Islet precursor cell (in vitro differentiated cells): Measurements from ENCODE around the gene CCNB1.
"Not testable (repeated sequence)": the region's sequence is repeated elsewhere in the genome, so short reads cannot be mapped to it uniquely, and the experiment has no call there.

Experiments used
- DNase-seq: peaks from one replicate; pipeline ENCODE4 v3.0.0-alpha.2; 2018

CCNB1 gene

GRCh38 chr5:69166686-69167492, at the start of gene CCNB1:
CCNB1 (plus strand) TSS chr5:69167150; CDS start chr5:69167263, 113 bp downstream.
- DNase-seq = peak; percentile 99

DNA sequence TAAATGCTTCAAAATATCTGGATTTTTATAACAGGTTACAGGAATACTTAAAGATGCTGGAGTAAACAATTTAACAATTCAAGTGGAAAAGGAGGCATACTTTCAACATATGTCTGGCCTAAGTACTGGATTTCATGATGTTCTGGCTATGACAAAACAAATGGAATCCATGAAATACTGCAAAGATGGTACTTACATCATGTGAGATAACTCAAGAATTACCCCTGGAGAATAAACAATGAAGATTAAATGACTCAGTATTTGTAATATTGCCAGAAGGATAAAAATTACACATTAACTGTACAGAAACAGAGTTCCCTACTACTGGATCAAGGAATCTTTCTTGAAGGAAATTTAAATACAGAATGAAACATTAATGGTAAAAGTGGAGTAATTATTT, 37.5 kb upstream of the CCNB1 start:
- no peak for DNase-seq

GRCh38 chr5:69130241-69130640, 36.7 kb upstream of the CCNB1 start:
- DNase-seq = no peak

DNA sequence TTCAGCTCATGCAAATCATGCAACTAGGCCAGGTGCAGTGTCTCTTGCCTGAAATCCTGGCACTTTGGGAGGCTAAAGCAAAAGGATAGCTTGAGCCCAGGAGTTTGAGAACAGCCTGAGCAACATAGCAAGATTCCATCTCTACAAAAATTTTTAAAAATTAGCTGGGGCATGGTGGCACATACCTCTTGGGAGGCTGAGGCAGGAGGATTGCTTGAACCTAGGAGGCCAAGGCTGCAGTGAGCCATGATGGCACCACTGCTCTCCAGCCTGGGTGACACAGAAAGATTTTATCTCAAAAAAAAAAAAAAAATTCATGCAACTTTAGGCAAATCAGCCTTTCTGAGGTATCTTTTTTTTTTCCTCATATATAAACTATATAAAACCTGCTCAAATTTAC, 35.6 kb upstream of the CCNB1 start:
- DNase-seq = no peak

DNA sequence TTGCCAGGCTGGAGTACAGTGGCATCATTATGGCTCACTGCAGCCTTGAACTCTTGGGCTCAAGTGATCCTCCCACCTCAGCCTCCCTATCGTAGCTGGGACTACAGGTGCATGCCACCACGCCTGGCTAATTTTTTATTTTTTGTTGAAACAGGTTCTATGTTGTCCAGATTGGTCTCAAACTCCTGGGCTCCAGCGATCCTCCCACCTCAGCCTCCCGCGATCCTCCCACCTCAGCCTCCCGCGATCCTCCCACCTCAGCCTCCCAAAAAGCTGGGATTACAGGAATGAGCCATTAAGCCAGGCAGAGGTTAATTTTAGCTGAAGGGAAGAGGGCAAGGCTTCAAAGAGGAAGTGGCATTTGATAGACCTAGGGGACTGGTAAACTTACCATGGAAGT, 32.8 kb upstream of the CCNB1 start:
- DNase-seq = no peak

GRCh38 chr5:69136293-69136692, 30.7 kb upstream of the CCNB1 start:
- DNase-seq = no peak

DNA sequence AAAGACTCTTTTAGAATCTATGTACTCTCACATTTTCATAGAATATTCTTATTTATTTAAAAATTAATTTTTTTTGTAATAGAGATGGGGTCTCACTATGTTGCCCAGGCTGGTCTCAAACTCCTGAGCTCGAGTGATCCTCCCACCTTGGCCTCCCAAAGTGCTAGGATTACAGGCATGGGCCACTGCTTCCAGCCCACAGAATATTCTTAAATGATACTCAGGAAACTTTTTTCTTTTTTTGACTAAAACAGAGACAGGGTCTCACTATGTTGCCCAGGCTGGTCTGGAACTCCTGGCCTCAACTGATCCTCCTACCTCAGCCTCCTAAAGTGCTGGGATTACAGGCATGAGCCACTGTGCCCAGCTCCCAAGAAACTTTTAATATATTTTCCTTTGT, 29.7 kb upstream of the CCNB1 start:
- DNase-seq = not testable (repeated sequence)

GRCh38 chr5:69137807-69138206, 29.1 kb upstream of the CCNB1 start:
- no peak for DNase-seq

- no peak for DNase-seq
Measured at GRCh38 chr5:69138766-69139165, 28.2 kb upstream of the CCNB1 start.

GRCh38 chr5:69140239-69140638, 26.7 kb upstream of the CCNB1 start:
- DNase-seq = not testable (repeated sequence)

DNA sequence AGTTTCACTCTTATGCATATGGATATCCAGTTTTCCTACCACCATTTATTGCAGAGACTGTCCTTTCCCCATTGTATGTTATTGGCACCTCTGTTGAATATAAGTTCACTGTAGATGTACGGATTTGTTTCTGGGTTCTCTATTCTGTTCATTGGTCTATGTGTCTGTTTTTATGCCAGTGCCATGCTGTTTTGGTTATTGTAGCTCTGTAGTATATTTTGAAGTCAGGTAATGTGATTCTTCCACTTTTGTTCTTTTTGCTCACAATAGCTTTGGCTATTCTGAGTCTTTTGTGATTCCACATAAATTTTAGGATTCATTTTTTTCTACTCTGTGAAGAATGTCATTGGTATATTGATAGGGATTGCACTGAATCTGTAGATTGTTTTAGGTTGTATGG, 26.1 kb upstream of the CCNB1 start:
- no peak for DNase-seq

DNA sequence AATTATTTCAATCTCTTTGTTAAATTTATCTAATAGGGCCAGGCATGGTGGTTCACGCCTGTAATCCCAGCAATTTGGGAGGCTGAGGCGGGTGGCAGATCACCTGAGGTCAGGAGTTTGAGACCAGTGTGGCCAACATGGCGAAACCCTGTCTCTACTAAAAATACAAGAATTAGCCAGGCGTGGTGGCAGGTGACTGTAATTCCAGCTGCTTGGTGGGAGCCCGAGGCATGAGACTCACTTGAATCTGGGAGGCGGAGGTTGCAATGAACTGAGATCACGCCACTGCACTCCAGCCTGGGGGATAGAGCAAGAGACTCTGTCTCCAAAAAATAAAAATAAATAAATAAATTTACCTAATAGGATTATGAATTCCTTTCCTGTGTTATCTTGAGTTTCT, 18.4 kb upstream of the CCNB1 start:
- DNase-seq = not testable (repeated sequence)

DNA sequence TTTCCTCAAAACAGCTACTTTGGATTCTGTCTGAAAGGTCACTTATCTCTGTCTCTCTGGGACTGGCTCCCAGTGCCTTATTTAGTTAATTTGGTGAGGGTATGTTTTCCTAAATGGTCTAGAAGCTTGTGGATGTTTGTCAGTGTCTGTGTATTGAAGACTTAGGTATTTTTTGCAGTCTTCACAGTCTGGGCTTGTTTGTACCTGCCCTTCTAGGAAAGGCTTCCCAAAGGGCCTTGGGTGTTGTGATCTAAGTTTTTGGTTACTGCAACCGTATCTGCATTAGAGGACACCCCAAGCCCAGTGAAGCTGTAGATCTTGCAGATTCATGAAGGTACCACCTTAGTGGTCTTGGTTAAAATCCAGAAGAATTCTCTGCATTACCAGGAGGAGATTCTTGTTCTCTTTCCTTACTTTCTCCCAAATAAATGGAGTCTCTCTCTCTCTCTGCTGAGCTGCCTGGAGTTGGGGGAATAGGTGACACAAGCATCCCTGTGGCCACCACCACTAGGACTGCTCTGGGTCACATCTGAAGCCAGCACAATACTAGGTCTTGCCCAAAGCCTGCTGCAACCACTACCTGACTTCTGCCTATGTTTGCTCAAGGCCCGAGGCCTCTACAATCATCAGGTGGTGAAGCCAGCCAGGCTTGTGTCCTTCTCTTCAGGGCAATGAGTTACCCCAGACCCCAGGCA, 17.8 kb upstream of the CCNB1 start:
- DNase-seq = no peak

GRCh38 chr5:69149676-69150010, 17.3 kb upstream of the CCNB1 start:
- no peak for DNase-seq

GRCh38 chr5:69152731-69153130, 14.2 kb upstream of the CCNB1 start:
- DNase-seq = no peak

DNA sequence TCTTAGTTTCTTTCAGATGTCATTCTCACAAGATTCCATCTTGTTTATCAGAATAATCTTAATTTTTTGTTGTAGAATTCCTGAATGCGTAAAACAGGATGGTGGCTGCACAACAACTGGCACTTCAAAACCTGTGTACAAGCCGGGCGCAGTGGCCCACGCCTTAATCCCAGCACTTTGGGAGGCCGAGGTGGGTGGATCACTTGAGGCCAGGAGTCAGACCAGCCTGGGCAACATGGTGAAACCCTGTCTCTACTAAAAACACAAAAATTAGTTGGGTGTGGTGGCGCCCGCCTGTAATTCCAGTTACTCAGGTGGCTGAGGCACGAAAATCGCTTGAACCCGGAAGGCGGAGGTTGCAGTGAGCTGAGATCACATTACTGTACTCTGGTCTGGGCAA, 10.5 kb upstream of the CCNB1 start:
- no peak for DNase-seq

DNA sequence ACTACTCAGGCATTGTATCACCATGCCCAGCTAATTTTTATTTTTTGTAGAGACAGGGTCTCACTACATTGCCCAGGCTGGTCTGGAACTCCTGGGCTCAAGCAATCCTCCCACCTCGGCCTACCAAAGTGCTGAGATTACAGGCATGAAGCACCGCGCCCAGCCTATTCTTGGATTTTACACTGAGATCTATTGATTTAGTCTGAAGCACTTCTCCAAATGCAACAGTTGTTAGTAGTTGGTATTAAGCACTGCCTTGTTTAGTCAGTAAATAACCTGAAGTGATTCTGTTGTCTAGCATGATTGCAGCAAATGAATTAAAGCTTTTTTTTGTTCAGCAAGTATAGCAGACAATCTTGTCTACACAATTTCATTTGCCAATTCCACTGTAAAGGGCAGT, 8.9 kb upstream of the CCNB1 start:
- DNase-seq = no peak

DNA sequence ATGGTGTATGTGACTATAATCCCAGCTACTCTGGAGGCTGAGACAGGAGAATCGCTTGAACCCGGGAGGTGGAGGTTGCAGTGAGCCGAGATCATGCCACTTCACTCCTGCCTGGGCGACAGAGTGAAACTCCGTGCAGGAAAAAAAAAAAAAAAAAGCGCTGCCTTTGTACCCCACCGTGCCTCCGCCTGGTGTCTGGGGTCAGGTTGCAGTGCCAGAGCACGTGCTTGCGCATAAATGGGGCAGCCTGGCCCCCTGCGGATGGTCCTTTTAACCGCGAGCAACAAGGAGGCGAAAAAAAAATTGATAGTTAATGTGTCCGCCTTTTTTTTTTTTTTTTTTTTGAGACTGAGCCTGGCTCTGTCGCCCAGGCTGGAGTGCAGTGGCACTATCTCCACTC, 6.3 kb upstream of the CCNB1 start:
- no peak for DNase-seq

- no peak for DNase-seq
Measured at GRCh38 chr5:69167493-69167855, 524 bp downstream of the CCNB1 start.

GRCh38 chr5:69167929-69168328, 979 bp downstream of the CCNB1 start:
- DNase-seq = no peak

DNA sequence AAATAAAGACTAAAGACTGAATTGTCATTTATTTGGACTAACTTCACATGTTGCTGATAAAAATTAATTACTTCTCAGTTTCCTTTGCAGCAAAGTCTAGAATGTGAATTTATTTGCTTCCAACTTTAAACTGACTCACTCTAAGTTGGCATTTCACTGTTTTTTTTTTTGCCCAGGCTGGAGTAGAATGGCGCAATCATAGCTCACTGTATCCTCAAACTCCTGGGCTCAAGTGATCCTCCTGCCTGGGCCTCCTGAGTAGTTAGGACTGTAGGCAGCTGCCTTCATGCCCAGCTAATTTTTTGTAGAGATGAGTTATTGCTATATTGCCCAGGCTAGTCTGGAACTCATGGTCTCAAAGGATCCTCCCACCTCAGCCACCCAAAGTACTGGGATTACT, 3.5 kb downstream of the CCNB1 start:
- no peak for DNase-seq

DNA sequence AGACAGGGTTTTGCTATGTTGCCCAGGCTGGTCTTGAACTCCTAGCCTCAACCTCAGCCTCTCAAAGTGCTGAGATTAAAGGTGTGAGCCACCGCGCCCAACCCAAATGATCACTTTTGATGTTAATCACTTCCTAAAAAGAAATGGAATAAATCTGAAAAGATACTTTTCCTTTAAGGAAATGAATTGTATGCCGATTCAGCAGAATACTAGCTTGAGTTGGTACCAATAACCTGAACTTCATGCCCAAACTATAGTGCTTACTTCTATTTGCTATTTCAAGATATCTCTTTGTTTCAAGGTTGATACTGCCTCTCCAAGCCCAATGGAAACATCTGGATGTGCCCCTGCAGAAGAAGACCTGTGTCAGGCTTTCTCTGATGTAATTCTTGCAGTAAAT, 4.0 kb downstream of the CCNB1 start:
- no peak for DNase-seq

- not testable (repeated sequence) for DNase-seq
Measured at GRCh38 chr5:69181659-69182293, 14.8 kb downstream of the CCNB1 start.

GRCh38 chr5:69184621-69185020, 17.7 kb downstream of the CCNB1 start:
- no peak for DNase-seq
